T-helper 2 cell treated with Interferon-gamma antibody and Interleukin-4, amounts not matched to agents 100 ng/mL and 5 ng/mL, for 36 hours (primary cell): Measurements from ENCODE around the gene TNFSF15. TPM values are rescaled to one million over a fixed set of nuclear protein-coding genes. Genes with fewer than 3 reads are reported as not detected.

ENCODE experiments used
- intact Hi-C: fragments of 100-400 bp; cut with micrococcal nuclease; formaldehyde crosslinking; loops from one replicate; pipeline ENCODE4 v1.15.1; 2023
- total RNA-seq: library from RNA; stranded (reverse); gene quantifications from 2 replicates; pipeline ENCODE4 v1.2.3, GENCODE V29; 2022

Gene TNFSF15
- total RNA-seq, 1 donor from 2014 or later, result 0.73 TPM

DNA sequence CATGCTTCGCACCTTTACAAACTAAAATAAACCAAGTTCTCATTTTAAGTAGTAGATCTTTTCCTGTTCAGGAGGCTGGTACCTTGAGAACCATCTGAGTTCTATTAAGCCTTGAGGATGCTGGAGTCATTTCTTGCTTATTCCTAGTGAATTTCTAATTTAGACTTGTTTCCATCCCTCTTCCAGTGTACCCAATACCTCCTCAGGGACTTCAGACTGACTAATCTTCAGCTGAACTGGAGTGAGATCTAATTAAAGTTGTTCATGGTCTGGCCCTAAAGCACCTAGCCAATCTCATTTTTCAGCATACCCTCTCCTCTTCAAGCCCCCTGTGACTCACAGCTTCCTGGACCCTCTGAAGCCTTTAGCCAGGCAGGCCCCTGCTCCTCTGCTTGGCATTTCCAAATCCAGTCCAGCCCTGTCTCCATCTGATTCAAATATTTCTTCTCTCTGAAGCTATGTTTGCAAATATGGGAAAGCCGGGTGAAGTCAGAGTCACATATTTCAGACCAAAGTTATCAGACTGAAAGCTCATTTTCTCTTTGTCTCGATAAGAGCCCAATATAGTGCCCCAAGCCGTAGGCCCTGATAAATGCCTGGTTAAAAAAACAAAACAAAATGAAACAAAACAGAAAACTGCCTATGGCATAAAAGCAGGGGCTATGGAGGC, 19.4 kb upstream of the TNFSF15 start:
- intact Hi-C loops, result no loop called here

- intact Hi-C loops, result no loop called here
Observed at GRCh38 chr9:114824110-114824509, 18.3 kb upstream of the TNFSF15 start.

DNA sequence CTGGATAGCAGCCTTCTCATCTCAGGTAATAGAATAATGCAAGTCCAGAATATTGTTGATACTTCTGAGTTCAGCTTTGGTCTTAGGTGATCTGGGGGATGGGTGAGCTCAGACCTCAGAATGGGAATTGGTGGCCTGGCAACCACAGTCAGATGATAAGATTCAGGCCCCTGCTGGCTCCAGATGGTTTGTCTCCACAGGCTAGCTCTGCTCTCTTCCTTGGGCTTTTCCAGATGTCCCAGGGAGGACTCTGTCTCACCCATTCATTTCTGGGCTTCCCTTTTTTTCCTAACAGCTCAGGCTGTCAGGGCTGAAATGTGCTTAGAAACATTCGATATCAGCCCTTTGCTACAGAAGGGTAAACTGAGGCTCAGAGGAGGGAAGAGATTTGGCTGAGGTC, 17.6 kb upstream of the TNFSF15 start:
- intact Hi-C loops, result no loop called here

DNA sequence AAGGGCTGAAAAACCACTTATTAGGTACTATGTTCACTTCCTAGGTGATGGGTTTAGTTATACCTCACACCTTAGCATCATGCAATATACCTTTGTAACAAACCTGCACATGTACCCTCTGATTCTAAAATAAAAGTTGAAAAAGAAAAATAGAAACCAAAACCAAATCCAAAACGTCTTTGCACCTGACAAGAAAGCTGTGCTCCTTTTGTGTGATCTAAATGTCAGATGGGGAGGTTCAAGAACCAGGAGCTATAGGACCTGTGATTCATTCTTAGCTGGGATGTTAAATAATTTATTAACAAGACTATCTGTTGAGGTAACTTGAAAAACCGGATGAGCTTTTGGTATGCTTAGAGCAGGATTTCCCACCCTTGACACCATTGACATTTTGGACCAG, 16.9 kb upstream of the TNFSF15 start:
- intact Hi-C loops, result no loop called here

GRCh38 chr9:114820776-114821501, 15.1 kb upstream of the TNFSF15 start:
- intact Hi-C loops, result no loop called here

- intact Hi-C loops, result no loop called here
Observed at GRCh38 chr9:114818178-114818577, 12.3 kb upstream of the TNFSF15 start.

GRCh38 chr9:114813717-114814418, 8.0 kb upstream of the TNFSF15 start:
- intact Hi-C loops, result no loop called here

GRCh38 chr9:114811966-114812636, 6.3 kb upstream of the TNFSF15 start:
- intact Hi-C loops, result no loop called here

DNA sequence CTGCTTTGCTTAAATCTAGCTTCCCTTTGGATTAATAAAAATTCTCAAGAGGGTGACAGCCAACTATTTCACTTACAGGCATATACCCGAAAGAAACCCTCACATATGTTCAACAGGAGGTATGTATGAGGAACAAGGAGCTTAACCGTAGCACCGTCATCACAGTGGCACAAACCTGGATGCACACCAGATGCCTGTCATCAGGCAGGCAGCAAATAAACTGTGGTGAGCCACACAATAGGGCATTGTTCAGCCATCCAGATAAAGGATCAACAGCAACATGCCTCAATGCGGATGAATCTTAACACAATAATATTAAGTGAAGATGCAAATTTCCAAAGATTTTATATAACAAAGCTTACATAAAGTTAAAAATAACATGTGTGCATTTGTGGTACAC, 5.5 kb upstream of the TNFSF15 start:
- intact Hi-C loops, result no loop called here

GRCh38 chr9:114810614-114811013, 4.8 kb upstream of the TNFSF15 start:
- intact Hi-C loops, result no loop called here

DNA sequence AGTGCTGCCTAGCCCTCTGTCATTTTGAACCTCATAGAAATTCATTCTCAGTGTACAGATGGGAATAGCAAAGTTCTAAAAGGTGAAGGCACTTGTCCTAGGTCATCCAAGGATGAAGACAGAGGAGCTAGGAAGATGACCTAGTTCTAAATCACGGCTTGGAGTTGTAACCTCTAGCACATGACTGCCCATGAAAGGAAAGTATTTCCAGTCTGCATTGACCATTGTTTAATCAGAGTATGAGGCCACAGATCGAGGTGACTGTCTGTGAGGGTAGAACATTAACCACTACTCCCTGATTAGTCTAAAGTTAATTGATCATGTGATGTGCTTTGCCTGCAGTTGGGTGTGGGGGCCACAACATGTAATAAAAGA, 674 bp upstream of the TNFSF15 start:
- intact Hi-C loops, result loop anchor here (5.0 kb wide), 2 partner anchors 96 to 126 kb away; partner anchors contain the start of gene TNFSF8

DNA sequence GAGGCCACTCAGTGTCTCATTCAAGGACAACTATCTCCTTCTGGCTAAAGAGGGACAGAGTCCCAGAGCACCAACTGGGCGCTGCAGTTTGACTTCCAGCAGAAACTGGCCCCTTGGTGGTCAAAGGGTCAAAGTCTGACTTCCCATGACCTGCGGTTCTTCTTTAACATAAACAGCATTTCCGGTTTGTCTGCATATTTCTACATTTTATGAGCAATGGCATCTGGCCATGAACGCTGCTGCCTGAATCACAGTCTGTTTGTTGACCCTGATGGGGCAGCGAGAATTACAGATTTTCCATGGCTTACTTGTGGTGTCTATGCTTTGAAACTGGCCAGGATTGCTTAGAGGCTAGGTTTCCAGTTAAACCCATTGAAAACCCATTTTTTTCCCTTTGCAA, 1.3 kb downstream of the TNFSF15 start:
- intact Hi-C loops, result no loop called here

- intact Hi-C loops, result no loop called here
Observed at GRCh38 chr9:114803479-114804265, 2.2 kb downstream of the TNFSF15 start.

- intact Hi-C loops, result no loop called here
Observed at GRCh38 chr9:114799925-114800324, 5.9 kb downstream of the TNFSF15 start.

- intact Hi-C loops, result no loop called here
Observed at GRCh38 chr9:114799441-114799840, 6.4 kb downstream of the TNFSF15 start.

GRCh38 chr9:114798780-114799427, 6.9 kb downstream of the TNFSF15 start:
- intact Hi-C loops, result no loop called here

DNA sequence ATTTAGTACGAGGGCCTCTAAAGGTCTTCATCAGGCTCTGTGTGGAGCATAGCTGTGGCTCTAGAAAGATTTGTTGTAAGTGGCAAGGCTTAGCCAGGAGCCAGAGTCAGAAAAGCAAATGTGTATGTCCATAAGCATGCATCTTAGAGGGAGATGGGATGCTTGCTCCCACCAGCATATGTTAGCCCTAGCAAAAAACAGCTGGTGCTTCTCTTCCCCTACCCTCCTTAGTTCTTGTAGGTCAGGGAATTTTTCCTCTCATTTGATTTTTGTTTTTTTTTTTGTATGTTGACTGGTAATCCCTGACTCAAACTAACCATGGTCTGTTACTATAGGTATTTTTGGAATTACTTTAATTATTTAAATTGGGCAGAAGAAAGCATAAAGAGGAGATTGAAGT, 7.7 kb downstream of the TNFSF15 start:
- intact Hi-C loops, result no loop called here

- intact Hi-C loops, result no loop called here
Observed at GRCh38 chr9:114792396-114792795, 13.4 kb downstream of the TNFSF15 start.

GRCh38 chr9:114791736-114792135, 14.1 kb downstream of the TNFSF15 start:
- intact Hi-C loops, result no loop called here

DNA sequence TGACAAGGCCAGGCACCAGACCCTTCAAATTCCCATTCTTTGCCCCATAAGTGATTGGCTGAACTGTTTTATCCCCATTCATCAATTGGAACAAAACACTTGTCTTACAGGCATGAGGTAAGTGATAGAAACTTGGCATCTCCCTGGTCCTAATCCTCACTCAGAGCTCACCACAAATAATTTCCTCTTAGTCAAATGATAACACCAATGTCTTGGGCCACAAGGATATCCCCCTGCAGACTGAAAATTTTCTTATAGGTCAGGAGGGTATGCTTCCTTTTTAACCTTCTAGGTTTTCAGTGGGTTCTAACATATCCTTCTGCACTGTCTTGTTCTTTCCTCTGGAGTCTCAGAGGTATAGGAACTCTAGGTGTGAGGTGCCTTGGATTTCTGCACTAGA, 14.5 kb downstream of the TNFSF15 start:
- intact Hi-C loops, result no loop called here

DNA sequence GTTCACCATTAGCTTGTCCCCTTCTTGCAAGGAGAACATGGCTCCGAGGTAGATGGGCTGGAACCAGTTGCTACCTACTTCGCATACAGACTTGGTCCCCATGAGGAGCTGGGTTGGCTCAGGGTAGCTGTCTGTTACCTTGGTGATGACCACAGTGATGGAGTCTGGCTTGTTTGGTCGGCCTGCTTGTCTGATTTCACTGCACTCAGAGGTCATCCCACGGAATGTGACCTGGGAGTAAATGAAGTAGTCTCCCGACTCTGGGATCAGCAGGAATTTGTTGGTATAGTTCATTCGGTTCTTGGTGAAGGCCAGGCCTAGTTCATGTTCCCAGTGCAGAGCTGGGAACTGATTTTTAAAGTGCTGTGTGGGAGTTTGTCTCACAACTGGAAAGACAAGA, 15.3 kb downstream of the TNFSF15 start:
- intact Hi-C loops, result no loop called here
